A673 (cell line): ENCODE measurements around the gene ATPAF2.

Experiments
- EZH2 ChIP-seq: fragments of 200-600 bp; sonication (generic); IDR thresholded peaks from 2 replicates; pipeline ENCODE4 v1.6.1; 2017; ENCODE audit warnings: borderline replicate concordance, low read depth, mild to moderate bottlenecking, mixed read lengths, antibody characterized with exemption, low read length; ENCODE audit not compliant: poor library complexity, severe bottlenecking
- TF ChIP-seq, protein P1 (sequence below): fragments of 300-800, 200-600 bp; sonication (generic); conservative IDR thresholded peaks from 2 replicates; pipeline ENCODE4 v1.5.1; 2017; ENCODE audit warnings: low read depth, mild to moderate bottlenecking, antibody characterized with exemption, low read length, moderate library complexity, mixed read lengths

DNA sequence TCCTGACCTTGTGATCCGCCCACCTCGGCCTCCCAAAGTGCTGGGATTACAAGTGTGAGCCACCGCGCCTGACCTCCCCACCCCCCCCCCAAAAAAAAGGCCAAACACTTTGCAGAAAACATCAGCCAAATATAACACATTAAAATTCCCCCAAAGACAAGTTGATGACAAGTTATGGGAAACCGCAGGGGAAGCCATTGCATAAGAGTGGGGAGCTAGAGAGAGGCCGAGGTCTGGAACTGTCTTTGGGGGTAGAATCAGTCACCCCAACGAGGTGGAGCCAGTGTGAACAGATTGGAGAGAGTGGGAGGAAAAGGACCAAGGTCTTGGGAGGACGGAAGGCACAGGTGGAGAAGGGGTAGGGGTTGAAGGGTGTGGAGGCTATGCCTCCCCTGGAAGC is 63.5 kb downstream of the ATPAF2 start:
- TF ChIP-seq, protein P1, sequence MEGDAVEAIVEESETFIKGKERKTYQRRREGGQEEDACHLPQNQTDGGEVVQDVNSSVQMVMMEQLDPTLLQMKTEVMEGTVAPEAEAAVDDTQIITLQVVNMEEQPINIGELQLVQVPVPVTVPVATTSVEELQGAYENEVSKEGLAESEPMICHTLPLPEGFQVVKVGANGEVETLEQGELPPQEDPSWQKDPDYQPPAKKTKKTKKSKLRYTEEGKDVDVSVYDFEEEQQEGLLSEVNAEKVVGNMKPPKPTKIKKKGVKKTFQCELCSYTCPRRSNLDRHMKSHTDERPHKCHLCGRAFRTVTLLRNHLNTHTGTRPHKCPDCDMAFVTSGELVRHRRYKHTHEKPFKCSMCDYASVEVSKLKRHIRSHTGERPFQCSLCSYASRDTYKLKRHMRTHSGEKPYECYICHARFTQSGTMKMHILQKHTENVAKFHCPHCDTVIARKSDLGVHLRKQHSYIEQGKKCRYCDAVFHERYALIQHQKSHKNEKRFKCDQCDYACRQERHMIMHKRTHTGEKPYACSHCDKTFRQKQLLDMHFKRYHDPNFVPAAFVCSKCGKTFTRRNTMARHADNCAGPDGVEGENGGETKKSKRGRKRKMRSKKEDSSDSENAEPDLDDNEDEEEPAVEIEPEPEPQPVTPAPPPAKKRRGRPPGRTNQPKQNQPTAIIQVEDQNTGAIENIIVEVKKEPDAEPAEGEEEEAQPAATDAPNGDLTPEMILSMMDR: no peak
- no peak for TF ChIP-seq EZH2
